ENCODE measurements around the gene CRHBP. TPM values are rescaled to one million over a fixed set of nuclear protein-coding genes. Genes with fewer than 3 reads are reported as not detected.

Gene CRHBP
- total RNA-seq, 1 experiment from 2014 or later = not detected

DNA sequence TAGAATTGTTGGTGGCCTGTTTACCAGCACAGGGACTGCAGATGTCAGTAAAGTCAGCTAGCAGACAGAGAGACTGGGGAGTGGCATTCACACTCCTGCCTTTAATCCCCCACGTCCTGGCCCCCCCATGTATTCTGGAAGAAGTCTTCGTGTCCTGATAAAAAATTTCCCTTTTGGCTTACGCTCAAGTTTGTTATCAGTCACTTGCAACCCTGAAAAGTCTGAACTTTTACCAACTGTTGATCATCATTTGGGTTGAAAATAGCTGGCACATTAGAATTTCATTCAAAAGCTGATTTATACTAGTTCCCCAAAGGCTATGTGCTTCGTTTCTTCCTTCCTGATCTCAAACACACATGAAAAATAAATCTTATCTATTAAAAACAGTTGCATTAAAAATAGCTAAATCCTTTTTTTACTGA, 5.8 kb upstream of the CRHBP start:
- TF ChIP-seq, protein P1, sequence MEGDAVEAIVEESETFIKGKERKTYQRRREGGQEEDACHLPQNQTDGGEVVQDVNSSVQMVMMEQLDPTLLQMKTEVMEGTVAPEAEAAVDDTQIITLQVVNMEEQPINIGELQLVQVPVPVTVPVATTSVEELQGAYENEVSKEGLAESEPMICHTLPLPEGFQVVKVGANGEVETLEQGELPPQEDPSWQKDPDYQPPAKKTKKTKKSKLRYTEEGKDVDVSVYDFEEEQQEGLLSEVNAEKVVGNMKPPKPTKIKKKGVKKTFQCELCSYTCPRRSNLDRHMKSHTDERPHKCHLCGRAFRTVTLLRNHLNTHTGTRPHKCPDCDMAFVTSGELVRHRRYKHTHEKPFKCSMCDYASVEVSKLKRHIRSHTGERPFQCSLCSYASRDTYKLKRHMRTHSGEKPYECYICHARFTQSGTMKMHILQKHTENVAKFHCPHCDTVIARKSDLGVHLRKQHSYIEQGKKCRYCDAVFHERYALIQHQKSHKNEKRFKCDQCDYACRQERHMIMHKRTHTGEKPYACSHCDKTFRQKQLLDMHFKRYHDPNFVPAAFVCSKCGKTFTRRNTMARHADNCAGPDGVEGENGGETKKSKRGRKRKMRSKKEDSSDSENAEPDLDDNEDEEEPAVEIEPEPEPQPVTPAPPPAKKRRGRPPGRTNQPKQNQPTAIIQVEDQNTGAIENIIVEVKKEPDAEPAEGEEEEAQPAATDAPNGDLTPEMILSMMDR (IDR thresholded peaks at IDR 0.05; ENCODE audit: insufficient read depth in 1 of 2, low read depth in 1 of 2, low read length in 1 of 2, severe bottlenecking in 1 of 2, unreplicated experiment in 1 of 2) = no peak
- ChIA-PET CTCF (interaction anchor here (0.6 kb wide), 1 partner anchor 94 kb away, joined by 12 read pairs; no protein-coding TSS in a partner anchor), POLR2A (no interaction called here)
- H3K4me1 Mint-ChIP-seq (ENCODE audit: low read depth, unreplicated experiment) = peaks cover 15% of the 10 kb centered on the region
- no peak overlapping the region for H3K4me3 Mint-ChIP-seq (ENCODE audit: unreplicated experiment)
- Histone ChIP-seq H3K4me1 (peaks cover 7% of the 10 kb centered on the region; the same call in 1 of the 2 replicates), H3K4me3 (ENCODE audit: low read depth, low read length) (no peak overlapping the region), H3K36me3 (ENCODE audit: control insufficient read depth, insufficient read depth, low read length) (no peaks in the 10 kb centered on the region), H3K27me3 (replicated peaks; ENCODE audit: control insufficient read depth, insufficient read depth, low read length) (no peaks in the 10 kb centered on the region), H3K9me3 (no peaks in the 10 kb centered on the region)
- no peaks in the 10 kb centered on the region for H3K36me3 Mint-ChIP-seq (ENCODE audit: insufficient read depth, unreplicated experiment)
- no peaks in the 10 kb centered on the region for H3K27me3 Mint-ChIP-seq (ENCODE audit: insufficient read depth, unreplicated experiment)
- H3K27ac Mint-ChIP-seq (ENCODE audit: unreplicated experiment) = no peak overlapping the region
- no TSS peak for BruUV-seq (replicated peaks)
- intact Hi-C loops (cut with micrococcal nuclease; ENCODE audit: unreplicated experiment) = no loop called here
- DNase-seq = no peak
- no peaks in the 10 kb centered on the region for H3K9me3 Mint-ChIP-seq (ENCODE audit: unreplicated experiment)

DNA sequence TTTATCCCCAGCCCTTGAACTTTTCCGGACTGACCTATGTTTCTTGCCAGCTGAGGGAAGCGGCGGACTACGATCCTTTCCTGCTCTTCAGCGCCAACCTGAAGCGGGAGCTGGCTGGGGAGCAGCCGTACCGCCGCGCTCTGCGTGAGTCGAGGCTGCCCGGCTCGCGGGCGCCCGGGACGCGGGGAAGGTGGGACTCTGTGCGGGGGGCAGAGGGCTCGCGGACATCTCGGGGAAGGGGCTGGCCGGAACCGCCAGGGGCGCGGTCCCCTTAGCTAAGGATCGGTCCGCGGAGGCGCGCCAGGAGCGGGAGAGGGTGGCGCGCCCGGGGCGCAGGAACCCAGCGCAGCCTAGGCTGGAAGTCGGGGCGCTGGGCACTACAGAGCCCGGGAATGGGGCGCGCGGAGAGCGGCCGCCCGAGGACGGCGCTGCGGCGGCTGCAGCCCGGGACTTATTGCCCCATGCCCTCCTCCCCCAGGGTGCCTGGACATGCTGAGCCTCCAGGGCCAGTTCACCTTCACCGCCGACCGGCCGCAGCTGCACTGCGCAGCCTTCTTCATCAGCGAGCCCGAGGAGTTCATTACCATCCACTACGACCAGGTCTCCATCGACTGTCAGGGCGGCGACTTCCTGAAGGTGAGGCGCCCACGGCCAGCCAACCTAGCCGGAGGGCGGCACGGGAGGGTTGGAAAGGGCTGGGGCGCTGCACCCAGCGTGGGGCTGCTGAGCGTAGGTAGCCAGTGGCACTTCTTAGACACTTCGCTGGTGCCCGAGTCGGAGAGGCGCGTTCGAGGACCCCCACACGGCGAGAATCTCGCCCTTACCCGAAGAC, 922 bp downstream of the CRHBP start:
- no TSS peak for BruUV-seq (replicated peaks)
- Mint-ChIP-seq H3K4me1 (ENCODE audit: low read depth, unreplicated experiment) (no peaks in the 10 kb centered on the region), H3K27me3 (ENCODE audit: insufficient read depth, unreplicated experiment) (no peaks in the 10 kb centered on the region), H3K27ac (ENCODE audit: unreplicated experiment) (no peak overlapping the region), H3K4me3 (ENCODE audit: unreplicated experiment) (no peak overlapping the region), H3K36me3 (ENCODE audit: insufficient read depth, unreplicated experiment) (no peaks in the 10 kb centered on the region), H3K9me3 (ENCODE audit: unreplicated experiment) (no peaks in the 10 kb centered on the region)
- TF ChIP-seq, protein P1 (IDR thresholded peaks at IDR 0.05; ENCODE audit: insufficient read depth in 1 of 2, low read depth in 1 of 2, low read length in 1 of 2, severe bottlenecking in 1 of 2, unreplicated experiment in 1 of 2) = no peak
- ChIA-PET CTCF (no interaction called here), POLR2A (no interaction called here)
- Histone ChIP-seq H3K36me3 (ENCODE audit: control insufficient read depth, insufficient read depth, low read length) (no peaks in the 10 kb centered on the region), H3K27me3 (replicated peaks; ENCODE audit: control insufficient read depth, insufficient read depth, low read length) (no peaks in the 10 kb centered on the region), H3K9me3 (no peaks in the 10 kb centered on the region), H3K4me1 (no peaks in the 10 kb centered on the region), H3K4me3 (ENCODE audit: low read depth, low read length) (no peak overlapping the region)
- intact Hi-C loops (cut with micrococcal nuclease; ENCODE audit: unreplicated experiment) = no loop called here
- no peak for DNase-seq

DNA sequence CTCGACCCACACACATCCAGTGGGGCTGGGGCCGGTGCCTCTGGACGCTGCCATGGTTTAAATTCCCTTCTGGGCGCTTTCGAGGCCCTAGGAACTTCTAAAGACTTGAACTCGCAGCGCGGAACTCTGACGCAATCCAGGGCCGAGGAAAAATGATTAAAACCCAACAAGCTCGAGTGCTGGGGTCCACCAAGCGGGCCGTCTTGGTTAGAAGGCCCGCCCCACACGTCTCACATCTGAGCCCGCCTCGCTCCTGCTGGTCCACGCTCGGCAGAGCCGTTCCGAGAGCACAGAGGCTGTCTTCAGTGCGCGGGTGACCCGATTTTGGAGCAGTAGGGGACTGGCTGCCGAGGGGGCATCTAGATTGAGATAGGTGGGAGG, 1.5 kb downstream of the CRHBP start:
- no peaks in the 10 kb centered on the region for H3K27me3 Mint-ChIP-seq (ENCODE audit: insufficient read depth, unreplicated experiment)
- no peaks in the 10 kb centered on the region for H3K4me1 Mint-ChIP-seq (ENCODE audit: low read depth, unreplicated experiment)
- Histone ChIP-seq H3K4me3 (ENCODE audit: low read depth, low read length) (no peak overlapping the region), H3K9me3 (no peaks in the 10 kb centered on the region), H3K36me3 (ENCODE audit: control insufficient read depth, insufficient read depth, low read length) (no peaks in the 10 kb centered on the region), H3K4me1 (no peaks in the 10 kb centered on the region), H3K27me3 (replicated peaks; ENCODE audit: control insufficient read depth, insufficient read depth, low read length) (no peaks in the 10 kb centered on the region)
- no peak overlapping the region for H3K4me3 Mint-ChIP-seq (ENCODE audit: unreplicated experiment)
- no peak for DNase-seq
- no peaks in the 10 kb centered on the region for H3K9me3 Mint-ChIP-seq (ENCODE audit: unreplicated experiment)
- BruUV-seq (replicated peaks) = no TSS peak
- ChIA-PET CTCF (no interaction called here), POLR2A (no interaction called here)
- TF ChIP-seq, protein P1 (IDR thresholded peaks at IDR 0.05; ENCODE audit: insufficient read depth in 1 of 2, low read depth in 1 of 2, low read length in 1 of 2, severe bottlenecking in 1 of 2, unreplicated experiment in 1 of 2) = no peak
- H3K36me3 Mint-ChIP-seq (ENCODE audit: insufficient read depth, unreplicated experiment) = no peaks in the 10 kb centered on the region
- intact Hi-C loops (cut with micrococcal nuclease; ENCODE audit: unreplicated experiment) = no loop called here
- H3K27ac Mint-ChIP-seq (ENCODE audit: unreplicated experiment) = no peak overlapping the region

Measured in Caco-2 (cell line).